Uterus (tissue), 2 donors: ENCODE data around the gene RHOBTB1.

Experiments
- CTCF ChIP-seq, 4 experiments: fragments of 200-600 bp in 2 of 4; fragments of 450-650 bp in 2 of 4; sonication (generic) in 2 of 4; IDR thresholded peaks; one replicate each; pipeline ENCODE4 v1.5.1; 2016 to 2019; ENCODE audit warnings: antibody characterized with exemption in 4 of 4, mild to moderate bottlenecking in 2 of 4, moderate library complexity in 1 of 4
- POLR2A ChIP-seq, 2 donors: fragments of 450-650 bp; IDR thresholded peaks; one replicate each; pipeline ENCODE4 v1.6.1; 2016; ENCODE audit warnings: antibody characterized with exemption in 2 of 2, mild to moderate bottlenecking in 1 of 2, moderate library complexity in 1 of 2

GRCh38 chr10:60913657-60914056 is 30.3 kb downstream of the RHOBTB1 start:
- TF ChIP-seq CTCF (IDR thresholded peaks at IDR 0.05) (no peak), POLR2A (IDR thresholded peaks at IDR 0.05) (no peak)
